GM12874 (cell line): Measurements from ENCODE around the gene SLC2A9.

Experiments
- TF ChIP-seq, protein P1 (sequence below): IDR thresholded peaks from 2 replicates; pipeline ENCODE4 v1.5.1; 2011; ENCODE audit warnings: low read depth, mild to moderate bottlenecking, control low read depth, low read length, moderate library complexity; ENCODE audit not compliant: insufficient read depth

The SLC2A9 gene

DNA sequence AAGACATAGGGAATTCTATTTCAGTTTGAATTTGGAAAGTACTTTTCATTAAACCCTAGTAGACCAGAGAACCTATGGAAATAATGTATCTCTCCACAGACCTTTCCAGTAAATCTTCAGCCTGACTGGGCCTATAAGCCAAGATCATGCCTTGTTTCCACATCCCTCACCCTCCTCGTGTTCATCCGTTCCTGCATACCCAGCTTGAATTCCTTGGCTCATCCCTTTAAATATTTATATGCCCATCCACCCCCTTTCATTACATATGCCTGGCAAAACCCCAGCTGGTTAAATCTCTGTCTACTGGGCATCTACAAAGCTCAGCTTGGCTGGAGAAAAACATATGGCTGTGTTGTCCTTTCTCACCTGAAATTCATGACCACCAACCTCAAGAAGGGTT lies 32.4 kb downstream of the SLC2A9 start:
- TF ChIP-seq, protein P1, sequence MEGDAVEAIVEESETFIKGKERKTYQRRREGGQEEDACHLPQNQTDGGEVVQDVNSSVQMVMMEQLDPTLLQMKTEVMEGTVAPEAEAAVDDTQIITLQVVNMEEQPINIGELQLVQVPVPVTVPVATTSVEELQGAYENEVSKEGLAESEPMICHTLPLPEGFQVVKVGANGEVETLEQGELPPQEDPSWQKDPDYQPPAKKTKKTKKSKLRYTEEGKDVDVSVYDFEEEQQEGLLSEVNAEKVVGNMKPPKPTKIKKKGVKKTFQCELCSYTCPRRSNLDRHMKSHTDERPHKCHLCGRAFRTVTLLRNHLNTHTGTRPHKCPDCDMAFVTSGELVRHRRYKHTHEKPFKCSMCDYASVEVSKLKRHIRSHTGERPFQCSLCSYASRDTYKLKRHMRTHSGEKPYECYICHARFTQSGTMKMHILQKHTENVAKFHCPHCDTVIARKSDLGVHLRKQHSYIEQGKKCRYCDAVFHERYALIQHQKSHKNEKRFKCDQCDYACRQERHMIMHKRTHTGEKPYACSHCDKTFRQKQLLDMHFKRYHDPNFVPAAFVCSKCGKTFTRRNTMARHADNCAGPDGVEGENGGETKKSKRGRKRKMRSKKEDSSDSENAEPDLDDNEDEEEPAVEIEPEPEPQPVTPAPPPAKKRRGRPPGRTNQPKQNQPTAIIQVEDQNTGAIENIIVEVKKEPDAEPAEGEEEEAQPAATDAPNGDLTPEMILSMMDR: no peak

DNA sequence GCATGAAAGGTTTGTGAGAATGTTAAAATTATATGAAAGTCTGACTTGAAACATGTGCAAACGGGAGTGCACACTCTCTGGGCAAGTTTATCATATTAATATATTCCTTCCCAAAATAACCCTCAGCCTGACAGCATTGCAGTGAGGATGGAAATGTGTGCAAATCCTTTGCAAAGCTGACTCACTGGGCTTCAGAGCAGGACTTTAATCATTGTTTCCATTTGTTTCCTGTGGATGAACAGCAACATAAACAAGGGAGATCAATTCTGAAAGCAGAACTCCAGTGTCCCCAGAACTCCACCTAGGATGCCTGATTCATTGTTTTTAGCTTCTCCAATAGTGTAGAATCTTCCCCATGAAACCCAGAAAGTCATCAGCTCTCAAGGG lies 32.9 kb downstream of the SLC2A9 start:
- TF ChIP-seq, protein P1: no peak

DNA sequence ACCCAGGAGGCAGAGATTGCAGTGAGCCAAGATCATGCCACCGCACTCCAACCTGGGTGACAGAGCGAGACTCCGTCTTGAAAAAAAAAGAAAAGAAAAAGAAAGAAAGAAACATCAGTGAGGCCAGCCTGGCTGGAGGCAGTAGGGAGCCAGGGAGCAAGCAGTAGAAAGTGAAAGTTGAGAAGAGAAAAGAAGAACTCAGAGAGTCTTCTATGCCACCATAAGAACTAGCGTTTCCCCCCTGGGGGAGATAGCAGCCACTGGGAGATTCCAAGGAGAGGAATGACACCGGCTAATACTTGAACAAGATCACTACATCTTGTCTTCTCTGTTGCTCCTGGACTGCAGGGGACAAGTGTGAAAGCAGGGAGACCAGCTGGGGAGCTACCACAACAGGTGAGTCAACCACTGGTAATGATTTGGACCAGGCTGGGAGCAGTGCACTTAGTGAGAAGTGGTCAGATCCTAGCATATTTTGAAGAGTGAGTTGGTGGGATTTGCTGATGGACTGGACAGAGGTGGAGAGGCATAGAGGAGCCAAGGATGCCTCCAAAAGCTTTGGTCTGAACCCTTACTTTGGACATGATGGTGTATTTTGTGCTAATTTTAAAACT lies 33.4 kb downstream of the SLC2A9 start:
- TF ChIP-seq, protein P1: no peak

DNA sequence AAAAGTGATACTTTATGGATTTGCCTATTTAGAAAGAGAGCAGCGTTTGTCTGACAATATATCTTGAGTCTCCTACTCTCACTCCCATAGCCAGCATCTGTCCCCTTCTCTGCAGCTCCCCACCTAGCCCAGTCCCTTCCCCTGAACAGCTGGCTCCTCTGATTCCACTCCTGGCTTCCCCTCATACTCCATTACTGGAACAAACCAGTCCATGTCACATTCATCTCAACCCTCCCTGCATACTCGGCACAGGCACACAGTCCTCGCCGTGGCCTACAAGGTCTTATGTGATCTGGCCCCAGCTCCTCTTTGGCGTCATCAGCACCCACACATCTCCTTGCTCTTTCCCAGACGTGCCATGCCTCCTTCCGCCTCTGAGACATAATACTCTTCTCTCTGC lies 36.7 kb downstream of the SLC2A9 start:
- TF ChIP-seq, protein P1: no peak

DNA sequence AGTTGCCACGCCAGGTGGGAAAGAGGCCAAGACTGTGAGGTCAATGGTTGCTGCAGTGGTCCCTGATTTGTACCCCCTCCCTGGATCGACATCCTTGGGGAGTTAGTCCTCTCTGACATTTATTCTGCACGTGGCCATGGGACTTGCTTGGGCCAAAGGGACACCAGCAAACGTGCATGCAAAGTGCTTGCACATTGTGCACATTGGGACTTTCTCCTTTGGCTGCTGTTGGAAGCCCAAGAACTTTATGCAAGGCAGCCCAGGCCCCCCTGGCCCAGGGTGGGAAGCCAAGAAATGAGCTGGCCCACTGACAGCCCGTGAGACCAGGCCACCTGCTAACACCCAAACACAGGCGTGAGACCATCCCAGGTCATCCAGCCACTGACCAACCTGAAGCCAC lies 38.1 kb downstream of the SLC2A9 start:
- TF ChIP-seq, protein P1: no peak

DNA sequence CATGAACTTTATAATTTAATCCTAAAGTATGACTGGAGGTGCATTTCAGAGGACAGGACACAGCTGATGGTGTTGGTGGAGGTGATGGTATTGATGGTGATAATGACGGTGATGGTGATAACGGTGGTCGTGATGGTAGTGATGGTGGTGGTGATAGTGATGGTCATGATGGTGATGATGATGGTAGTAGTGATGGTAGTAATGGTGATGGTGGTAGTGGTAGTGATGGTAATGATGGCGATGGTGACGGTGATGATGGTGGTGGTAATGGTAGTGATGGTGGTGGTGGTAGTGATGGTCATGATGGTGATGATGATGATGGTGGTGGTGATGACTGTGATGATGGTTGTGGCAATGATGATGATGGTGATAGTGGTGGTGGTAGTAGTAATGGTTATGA lies 40.4 kb downstream of the SLC2A9 start:
- TF ChIP-seq, protein P1: no peak

DNA sequence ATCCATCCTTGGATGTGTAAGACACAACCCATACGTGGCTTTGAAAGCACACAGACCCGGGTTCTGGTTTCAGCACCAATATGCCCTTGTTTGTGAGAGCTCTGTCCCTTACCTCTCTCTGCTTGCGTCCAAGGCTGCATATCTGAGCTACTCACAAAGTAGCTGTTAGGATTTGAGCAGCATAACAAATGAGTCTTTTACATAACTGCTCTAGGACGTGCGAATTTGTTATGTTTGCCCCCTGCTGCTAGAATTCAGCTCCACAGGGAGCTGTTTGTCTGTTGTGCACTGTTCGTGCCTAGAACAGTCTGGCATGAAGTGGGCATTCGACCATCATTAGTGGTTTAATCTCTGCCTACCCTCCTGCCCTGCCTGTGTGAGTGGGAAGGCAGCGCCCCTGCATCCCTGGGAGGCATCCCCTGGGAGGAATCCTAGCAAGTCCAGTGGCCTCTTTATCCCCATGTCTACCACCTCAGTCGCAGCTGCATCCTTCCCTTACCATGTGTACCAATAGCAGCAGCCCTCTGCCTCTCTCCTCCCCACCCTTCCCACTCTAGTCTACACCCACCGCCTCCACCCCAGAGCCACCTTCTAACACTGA lies 42.1 kb downstream of the SLC2A9 start:
- TF ChIP-seq, protein P1: no peak
